HUDEP-2 (cell line): ENCODE results near the gene PIM3.
A peak's percentile ranks its signal among the peaks of the same experiment; 100 is the strongest.

Experiments
- DNase-seq, 76 experiments: peaks; one replicate each; lab custom pipeline; 2025; ENCODE audit not compliant: unreplicated experiment in 76 of 76; lab: John Stamatoyannopoulos, UW

PIM3 gene

DNA sequence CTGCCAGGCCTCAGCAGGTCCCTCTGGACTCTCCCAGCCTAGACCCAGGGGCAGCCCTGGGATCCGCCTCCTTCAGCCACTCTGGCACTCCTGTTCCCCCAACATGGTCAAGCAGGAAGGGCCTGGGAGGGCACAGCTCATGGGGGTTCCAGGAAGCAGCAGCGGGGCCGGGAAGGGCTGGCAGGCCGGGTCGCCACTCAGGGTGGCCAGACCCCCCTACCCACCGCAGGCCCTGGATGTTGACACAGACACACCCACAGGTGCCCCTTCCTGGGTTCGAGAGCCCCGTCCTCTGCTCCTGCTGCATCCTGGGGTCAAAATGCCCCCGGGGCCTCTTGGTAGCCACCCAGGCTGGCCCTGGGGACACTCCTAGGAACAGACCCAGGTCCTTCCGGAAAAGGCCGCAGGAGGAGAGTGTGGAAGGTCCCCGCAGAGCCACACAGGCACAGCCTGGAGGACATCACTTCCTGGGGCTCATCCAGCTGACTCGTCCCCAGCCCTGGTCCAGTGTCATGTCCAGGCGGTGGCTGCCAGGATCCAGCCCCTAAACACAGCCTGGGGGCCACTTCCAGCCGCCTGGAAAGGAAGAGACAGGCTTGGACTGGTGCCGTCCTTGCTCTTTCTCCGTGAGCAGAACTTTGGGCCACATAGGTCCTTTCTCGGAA, 6.8 kb upstream of the PIM3 start:
- no peak for DNase-seq

DNA sequence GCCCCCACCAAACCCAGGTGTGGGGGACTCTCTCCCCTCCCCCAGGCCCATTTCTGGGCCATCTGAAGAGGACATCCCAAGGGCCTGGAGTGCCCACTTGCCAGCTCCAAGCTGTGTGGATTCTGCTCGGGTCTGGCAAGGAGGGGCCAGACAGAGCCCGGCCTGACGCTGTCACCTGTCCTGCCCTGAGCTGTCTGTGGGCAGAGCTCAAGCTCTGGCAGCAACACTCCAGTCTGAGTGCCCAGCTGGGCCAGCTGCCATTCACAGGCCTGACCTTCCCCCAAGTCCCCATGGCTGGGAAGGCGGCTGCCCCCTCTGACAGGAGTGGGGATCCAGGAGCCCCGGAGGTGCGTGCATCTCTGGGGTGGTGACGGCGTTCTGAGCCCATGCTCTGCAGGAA, 6.2 kb upstream of the PIM3 start:
- no peak for DNase-seq

DNA sequence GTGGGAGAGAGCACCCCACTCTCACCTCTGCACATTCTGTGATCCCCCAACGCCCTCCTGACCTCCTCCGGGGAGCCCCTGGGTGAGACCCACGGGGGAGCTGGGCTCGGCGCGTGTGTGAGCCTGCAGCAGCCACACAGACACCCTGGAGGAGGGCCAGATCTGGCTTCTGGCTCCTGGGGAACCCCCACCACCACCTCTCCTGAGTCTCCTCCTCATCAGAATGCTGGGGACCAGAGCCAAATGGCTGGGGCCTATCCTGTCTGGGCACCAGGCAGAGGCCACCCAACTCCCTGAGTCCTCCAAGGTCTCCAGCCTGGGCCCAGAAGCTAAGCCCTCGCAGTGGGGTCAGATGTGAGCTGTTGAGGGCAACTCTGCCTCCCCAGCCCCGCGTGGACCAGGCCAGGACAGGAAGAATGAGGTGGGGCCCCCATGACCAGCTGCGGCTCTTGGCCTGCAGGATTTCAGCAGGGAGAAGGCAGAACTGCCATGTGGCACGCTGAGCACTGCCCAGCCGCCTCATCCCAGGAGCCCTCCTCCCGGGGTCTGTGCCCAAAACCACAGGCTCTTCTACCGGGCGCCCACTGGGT, 5.5 kb upstream of the PIM3 start:
- no peak for DNase-seq

DNA sequence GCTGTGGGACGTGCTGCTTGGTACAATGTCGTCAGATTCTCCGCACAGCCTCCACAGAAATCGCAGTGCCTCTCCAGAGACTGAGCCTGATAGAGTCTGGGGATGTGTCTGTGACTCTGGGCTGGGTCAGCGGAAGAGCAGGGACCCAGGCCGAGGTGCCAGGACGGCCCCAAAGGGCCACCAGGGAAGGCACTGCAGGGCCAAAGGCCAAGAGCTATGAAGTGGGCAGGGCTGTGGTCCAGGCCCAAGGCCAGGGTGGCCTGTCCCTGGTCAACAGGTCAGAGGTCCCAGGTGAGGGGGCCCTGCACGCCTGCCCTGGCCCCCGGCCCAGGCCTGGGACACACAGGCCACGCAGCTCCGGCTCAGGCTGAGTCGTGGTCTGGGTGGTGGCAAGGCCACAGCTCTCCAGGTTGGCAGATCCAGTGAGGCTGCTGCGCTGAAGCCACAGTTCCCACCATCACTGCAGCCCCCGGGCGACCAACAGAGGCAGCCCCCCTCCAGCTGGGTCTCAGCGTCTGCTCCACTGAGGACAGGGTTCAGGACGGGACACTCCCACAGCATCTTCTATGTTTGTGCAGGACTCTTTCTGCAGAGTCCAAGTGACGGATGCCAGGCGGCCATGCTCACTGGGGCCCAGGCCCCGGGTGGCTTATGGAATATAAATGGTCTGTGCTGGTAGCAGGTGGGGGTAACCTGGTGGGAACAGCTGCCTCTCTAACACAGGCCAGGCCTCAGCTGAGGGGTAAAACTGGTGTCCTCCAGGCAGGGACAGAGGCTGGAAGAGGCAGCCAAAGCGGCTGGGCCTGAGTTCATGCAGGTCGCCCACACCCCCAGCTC, 4.8 kb upstream of the PIM3 start:
- no peak for DNase-seq

DNA sequence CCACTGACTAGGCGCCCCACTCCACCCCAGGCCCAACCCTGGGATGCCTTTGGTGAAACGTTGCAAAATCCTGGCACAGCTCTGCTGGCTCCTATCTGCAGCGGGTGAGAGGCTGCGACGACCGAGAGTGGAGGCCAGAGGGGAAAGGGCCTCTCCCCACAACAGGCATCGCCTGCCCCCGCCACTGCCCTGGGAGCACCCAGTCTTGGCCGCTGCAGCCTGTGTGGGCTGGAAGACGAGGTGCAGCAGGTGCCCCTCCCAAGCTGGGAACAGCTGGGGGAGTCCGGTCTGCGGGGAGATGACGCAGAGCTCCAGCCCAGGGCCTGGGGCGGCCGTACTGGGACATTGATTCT, 4.2 kb upstream of the PIM3 start:
- no peak for DNase-seq

DNA sequence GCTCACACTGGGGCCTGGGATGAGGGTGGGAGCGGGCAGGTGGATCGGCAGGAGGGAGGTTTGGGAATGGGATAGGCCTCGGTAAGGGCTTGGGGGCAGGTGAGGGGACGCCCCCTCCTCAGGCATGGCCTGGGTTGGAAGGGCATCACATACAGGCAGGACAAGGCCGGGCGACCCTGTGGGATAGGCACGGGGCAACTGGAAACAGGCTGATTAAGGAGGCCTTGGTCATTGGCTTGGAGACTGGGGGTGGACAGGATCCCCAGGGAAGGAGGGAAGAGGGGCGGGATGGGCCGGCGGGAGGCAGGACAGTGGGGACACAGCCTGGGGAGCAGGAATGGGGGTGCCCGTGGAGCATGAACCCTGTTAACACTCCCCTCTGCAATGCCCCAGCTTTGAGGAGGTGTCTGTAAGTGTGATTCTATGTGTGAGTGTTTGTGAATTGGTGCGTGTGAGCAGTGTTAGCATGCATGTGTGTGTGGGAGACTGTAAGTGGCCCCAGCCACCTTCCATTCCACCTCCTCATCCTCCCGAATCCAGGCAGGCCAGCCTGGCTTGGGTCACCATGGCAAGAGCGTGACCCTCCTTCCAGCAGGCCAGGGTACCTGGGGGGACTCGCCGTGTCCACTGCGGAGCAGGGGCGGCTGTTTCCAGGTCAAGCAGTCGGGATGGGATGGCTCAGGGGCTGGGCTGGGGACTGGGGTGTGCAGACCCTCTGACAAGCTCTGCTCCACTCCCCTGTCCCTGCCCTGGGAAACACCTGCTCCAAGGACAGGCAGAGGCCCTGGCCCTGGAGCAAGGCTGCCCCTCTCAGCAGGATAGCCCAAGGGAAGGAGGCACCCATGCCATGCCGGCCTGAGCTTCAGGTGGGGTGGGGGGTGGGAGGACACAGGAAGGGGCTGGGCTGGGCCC, 3.4 kb upstream of the PIM3 start:
- DNase-seq = no peak

DNA sequence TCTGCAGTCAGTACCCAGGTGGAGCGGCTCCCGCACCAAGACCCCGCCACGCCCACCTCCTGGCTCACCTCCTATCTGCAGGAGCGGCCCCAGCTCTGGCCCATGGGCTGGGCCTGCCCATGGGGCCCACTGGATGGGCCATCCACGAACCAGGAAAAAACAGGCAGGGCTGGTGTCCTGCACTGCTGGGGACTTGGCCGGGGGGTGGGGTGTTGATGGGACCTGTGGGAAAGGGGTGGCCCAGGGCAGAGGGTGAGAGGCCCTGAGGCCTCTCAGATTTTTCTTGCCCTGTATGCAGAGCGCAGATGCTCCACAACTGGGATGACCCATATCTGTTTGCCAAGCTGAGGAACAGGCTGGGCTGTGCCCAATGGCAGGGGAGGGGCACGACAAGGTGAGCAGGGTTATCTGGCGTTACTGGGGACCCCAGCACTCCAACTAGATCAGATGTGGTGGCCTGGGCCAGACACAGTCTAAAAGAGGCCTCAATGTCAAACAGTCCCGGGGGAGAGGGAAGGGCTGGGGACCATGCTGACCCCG, 2.7 kb upstream of the PIM3 start:
- no peak for DNase-seq

DNA sequence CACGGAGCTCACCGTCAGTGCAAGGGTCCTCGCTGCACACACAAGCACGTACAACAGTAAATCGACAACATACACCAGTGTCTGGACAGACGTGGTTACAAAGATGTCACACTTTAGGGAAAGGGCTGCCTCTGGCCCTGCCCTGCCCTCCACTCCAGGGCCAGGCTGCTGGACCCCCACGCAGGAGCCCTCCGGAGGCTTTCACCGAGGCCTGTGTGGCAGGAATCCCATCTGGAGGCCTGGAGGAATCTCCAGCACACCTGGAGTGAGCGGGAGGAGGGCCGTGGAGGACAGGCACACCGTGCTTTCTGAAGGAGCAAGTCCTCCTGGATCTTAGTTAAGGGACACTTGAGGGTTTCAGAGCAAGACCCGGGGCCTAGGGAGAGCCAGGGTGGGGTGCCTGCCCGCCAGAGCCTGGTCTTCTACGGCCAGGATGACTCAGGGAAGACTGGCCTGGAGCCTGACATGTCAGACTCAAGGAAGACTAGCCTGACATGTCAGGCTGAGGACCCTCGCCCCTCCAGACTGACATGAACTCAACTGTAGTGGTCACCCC, 2.1 kb upstream of the PIM3 start:
- DNase-seq = no peak

DNA sequence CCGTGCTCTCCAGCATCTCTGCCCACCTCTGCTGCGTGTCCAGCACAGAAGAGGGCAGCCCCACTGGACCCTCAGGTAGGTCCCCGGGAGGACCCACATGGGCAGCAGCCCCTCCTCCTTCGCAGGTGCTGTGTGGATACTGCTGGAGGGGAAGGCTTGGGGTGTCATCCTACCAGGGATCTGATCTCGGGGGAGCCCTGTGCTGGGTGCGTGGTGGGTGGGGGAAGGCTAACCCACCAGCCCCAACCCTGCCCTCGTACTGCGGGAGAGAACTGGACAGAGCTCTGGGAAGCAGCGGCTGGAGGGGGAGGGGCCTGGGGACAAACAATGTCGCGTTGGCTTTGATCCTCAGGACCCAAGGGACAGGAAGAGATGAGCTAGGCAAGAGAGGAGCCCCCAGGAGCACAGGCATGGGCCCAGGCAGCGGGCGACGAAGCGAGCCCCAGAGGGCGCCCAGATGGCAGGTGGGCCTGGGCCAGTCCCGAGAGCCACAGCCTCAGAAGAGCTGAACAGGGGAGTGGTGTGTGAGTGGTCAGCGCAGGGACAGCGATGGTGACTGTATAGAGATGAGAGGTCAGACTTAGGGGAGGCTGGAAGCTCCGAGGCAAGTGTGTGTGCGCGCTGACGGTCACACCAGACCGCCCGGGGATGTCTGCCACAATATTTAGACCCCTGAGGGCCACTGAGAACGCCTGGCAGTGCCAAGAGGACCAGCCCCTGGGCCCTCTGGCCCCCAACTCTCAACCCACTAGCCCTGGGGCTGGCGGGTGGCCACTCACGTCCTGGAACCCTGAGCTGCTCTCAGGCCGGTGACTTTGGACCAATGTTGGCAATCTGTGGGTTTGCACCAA, 1.4 kb upstream of the PIM3 start:
- DNase-seq = no peak

DNA sequence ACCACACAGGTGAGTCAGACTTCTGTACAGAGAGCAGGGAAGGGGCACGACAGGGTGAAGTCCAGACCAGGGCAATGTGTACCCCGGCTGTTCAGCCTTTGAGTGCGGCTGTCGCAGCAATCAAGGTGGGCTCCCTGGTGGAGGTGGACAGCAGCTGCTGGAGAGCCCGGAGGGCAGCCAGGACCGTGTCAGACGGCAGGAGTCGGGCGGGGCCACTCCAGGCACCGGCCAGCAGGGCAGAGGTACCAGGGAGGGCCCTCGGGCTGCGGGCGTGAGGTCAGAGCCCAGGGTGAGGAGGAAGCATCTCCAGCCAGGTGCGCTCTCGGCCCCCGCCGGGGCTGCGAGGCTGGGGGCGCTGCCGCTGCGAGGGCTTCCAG, 802 bp upstream of the PIM3 start:
- peak in 4 of 76 experiments; percentile 37 to 56 (median 46) for DNase-seq

DNA sequence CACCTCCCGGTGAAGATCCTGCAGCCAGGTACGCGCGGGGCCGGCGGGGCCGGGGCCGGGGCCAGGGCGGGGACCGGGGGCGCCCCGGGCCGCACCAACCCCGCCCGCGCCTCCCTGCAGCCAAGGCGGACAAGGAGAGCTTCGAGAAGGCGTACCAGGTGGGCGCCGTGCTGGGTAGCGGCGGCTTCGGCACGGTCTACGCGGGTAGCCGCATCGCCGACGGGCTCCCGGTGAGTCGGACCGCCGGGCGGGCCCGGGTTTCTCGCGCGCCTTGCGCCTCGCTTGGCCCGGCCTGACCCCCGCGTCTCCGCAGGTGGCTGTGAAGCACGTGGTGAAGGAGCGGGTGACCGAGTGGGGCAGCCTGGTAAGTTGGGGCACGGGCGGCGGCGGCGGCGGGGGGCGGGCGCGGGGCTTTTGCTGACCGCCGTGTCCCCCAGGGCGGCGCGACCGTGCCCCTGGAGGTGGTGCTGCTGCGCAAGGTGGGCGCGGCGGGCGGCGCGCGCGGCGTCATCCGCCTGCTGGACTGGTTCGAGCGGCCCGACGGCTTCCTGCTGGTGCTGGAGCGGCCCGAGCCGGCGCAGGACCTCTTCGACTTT, 531 bp downstream of the PIM3 start:
- peak in 30 of 76 experiments; percentile 12 to 60 (median 30) for DNase-seq

DNA sequence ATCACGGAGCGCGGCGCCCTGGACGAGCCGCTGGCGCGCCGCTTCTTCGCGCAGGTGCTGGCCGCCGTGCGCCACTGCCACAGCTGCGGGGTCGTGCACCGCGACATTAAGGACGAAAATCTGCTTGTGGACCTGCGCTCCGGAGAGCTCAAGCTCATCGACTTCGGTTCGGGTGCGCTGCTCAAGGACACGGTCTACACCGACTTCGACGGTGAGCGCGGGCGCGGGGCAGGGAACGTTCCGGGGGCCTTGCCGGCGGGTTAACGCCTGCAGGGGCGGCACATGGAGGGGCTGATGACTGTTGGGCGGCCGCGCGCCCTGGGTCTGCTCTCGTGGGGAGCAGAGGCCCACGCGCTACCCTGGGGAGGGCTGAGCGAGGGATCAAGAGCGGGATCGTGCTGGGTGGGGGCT, 1.0 kb downstream of the PIM3 start:
- DNase-seq = peak in 1 of 76 experiments; percentile 28

DNA sequence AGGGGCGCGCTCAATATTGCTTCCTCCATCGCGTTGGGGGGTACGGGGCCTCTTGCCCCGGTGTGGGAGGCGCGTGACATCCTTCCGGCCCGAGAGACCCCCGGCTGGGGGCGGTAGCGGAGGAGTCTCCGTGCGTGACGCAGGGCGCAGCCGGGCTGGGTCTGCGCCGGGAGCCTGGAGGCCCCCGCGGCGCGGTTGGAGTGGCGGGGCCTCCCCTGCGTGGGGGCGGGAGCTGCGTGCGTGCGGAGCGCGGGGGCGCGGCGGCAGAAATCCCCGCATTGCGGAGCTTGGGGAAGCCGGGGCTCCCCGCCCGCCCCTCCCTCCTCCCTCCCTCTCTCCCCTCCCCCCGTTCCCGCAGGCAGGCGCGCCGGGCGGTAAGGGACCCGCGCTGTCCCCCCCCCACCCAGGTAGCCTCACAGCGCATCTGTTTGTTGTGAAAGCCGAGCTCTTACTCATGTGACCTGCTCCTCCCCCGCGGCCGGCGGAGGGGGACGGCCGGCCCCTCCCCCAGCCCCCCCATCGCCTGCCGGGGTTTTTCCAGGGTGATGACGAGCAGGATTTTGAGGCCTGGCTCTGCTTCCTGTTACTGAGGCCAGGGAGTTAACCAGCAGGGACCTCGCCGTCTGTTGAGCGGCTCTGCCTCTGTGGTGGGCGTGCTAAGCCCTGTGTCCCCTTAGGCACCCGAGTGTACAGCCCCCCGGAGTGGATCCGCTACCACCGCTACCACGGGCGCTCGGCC, 1.6 kb downstream of the PIM3 start:
- peak in 23 of 76 experiments; percentile 7 to 47 (median 24) for DNase-seq

DNA sequence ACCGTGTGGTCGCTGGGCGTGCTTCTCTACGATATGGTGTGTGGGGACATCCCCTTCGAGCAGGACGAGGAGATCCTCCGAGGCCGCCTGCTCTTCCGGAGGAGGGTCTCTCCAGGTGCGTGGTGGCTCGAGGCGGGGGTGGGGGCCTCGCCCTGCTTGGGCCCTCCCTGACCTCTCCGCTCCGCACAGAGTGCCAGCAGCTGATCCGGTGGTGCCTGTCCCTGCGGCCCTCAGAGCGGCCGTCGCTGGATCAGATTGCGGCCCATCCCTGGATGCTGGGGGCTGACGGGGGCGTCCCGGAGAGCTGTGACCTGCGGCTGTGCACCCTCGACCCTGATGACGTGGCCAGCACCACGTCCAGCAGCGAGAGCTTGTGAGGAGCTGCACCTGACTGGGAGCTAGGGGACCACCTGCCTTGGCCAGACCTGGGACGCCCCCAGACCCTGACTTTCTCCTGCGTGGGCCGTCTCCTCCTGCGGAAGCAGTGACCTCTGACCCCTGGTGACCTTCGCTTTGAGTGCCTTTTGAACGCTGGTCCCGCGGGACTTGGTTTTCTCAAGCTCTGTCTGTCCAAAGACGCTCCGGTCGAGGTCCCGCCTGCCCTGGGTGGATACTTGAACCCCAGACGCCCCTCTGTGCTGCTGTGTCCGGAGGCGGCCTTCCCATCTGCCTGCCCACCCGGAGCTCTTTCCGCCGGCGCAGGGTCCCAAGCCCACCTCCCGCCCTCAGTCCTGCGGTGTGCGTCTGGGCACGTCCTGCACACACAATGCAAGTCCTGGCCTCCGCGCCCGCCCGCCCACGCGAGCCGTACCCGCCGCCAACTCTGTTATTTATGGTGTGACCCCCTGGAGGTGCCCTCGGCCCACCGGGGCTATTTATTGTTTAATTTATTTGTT, 2.4 kb downstream of the PIM3 start:
- no peak for DNase-seq

DNA sequence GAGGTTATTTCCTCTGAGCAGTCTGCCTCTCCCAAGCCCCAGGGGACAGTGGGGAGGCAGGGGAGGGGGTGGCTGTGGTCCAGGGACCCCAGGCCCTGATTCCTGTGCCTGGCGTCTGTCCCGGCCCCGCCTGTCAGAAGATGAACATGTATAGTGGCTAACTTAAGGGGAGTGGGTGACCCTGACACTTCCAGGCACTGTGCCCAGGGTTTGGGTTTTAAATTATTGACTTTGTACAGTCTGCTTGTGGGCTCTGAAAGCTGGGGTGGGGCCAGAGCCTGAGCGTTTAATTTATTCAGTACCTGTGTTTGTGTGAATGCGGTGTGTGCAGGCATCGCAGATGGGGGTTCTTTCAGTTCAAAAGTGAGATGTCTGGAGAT, 3.1 kb downstream of the PIM3 start:
- no peak for DNase-seq

DNA sequence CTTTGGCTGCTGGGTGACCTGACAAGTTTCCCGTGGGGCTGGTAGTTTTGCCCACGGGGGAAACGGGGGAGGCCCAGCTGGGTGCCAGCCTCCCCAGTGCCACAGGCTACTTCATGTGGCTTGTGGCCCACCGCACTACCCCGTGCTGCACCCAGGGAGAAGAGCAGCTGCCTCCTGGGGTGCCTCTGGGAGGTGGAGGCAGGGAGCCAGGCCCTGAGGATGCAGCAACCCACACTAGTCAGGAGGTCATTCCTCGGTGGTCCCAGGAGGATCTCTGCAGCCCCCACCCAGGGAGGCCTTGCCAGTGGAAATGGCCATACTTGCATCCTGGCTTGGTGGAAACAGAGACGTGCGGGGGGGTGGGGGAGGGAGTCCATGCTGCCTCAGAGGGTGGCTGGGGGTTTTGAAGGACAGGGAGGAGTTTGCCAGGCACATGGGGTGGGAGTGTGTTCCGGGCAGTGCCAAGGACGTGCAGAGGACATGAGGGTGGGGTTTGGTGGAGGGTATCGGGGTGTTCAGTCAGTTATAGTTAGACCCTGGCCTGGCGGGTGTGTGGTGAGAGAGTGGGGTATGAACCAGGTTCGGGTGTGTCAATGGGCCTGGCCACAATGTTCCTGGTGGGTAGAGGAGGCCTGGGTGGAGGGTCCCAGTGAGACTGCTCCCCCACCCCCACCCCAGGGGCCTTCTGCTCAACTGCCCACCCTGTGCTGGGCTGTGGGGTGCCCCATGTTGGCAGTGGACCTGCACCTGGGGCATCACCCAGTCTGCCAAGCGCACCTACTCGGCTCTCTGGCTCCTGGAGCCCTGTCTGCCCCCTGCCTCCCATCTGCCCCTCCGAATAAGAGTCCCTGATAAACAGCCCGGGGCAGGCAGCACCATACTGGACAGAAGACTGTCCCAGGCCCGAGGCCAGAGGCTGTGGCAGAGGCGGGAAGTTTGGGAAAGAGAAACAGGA, 3.8 kb downstream of the PIM3 start:
- no peak for DNase-seq
